Measurements from ENCODE around the gene FAM83F.

Gene FAM83F

GRCh38 chr22:40051322-40051721 is 56.6 kb downstream of the FAM83F start:
- DNase-seq (ENCODE audit: low read depth, low spot score) = no peak
- no peak overlapping the region for H3K27ac ChIP-seq

- no peak overlapping the region for H3K27ac ChIP-seq
- DNase-seq (ENCODE audit: low read depth, low spot score) = no peak
These were observed 58.7 kb downstream of the FAM83F start for GRCh38 chr22:40053460-40053859.

GRCh38 chr22:40054486-40054885 is 59.7 kb downstream of the FAM83F start:
- H3K27ac ChIP-seq = no peak overlapping the region
- no peak for DNase-seq (ENCODE audit: low read depth, low spot score)

- no peak overlapping the region for H3K27ac ChIP-seq
- no peak for DNase-seq (ENCODE audit: low read depth, low spot score)
These were observed 60.6 kb downstream of the FAM83F start for GRCh38 chr22:40055143-40055883.

GRCh38 chr22:40056154-40056553 is 61.4 kb downstream of the FAM83F start:
- no peak overlapping the region for H3K27ac ChIP-seq
- DNase-seq (ENCODE audit: low read depth, low spot score) = no peak

GRCh38 chr22:40056559-40056958 is 61.8 kb downstream of the FAM83F start:
- no peak overlapping the region for H3K27ac ChIP-seq
- no peak for DNase-seq (ENCODE audit: low read depth, low spot score)

- H3K27ac ChIP-seq = no peak overlapping the region
These were observed 62.9 kb downstream of the FAM83F start for GRCh38 chr22:40057652-40058051.

GRCh38 chr22:40058265-40058664 is 63.5 kb downstream of the FAM83F start:
- no peak for DNase-seq (ENCODE audit: low read depth, low spot score)

More at GRCh38 chr22:40057652-40058051, 62.9 kb downstream of the FAM83F start:
- DNase-seq (ENCODE audit: low read depth, low spot score) = no peak

GRCh38 chr22:40065981-40066380 is 71.2 kb downstream of the FAM83F start:
- no peak overlapping the region for H3K27ac ChIP-seq
- DNase-seq (ENCODE audit: low read depth, low spot score) = no peak

More at GRCh38 chr22:40058265-40058664, 63.5 kb downstream of the FAM83F start:
- H3K27ac ChIP-seq = no peak overlapping the region

GRCh38 chr22:40067639-40068038 is 72.9 kb downstream of the FAM83F start:
- no peak for DNase-seq (ENCODE audit: low read depth, low spot score)
- no peak overlapping the region for H3K27ac ChIP-seq

GRCh38 chr22:40070701-40071100 is 75.9 kb downstream of the FAM83F start:
- H3K27ac ChIP-seq = no peak overlapping the region
- no peak for DNase-seq (ENCODE audit: low read depth, low spot score)

- H3K27ac ChIP-seq = no peak overlapping the region
- DNase-seq (ENCODE audit: low read depth, low spot score) = no peak
These were observed 77.0 kb downstream of the FAM83F start for GRCh38 chr22:40071720-40072119.

GRCh38 chr22:40076702-40077645 is 82.2 kb downstream of the FAM83F start:
- no peak for DNase-seq (ENCODE audit: low read depth, low spot score)

GRCh38 chr22:40077646-40078016 is 82.9 kb downstream of the FAM83F start:
- DNase-seq (ENCODE audit: low read depth, low spot score) = no peak
- H3K27ac ChIP-seq = no peak overlapping the region

More at GRCh38 chr22:40076702-40077645, 82.2 kb downstream of the FAM83F start:
- no peak overlapping the region for H3K27ac ChIP-seq

- no peak for DNase-seq (ENCODE audit: low read depth, low spot score)
- no peak overlapping the region for H3K27ac ChIP-seq
These were observed 86.9 kb downstream of the FAM83F start for GRCh38 chr22:40081662-40082061.

GRCh38 chr22:40082184-40082583 is 87.4 kb downstream of the FAM83F start:
- no peak for DNase-seq (ENCODE audit: low read depth, low spot score)
- H3K27ac ChIP-seq = no peak overlapping the region

- H3K27ac ChIP-seq = no peak overlapping the region
- DNase-seq (ENCODE audit: low read depth, low spot score) = no peak
These were observed 89.0 kb downstream of the FAM83F start for GRCh38 chr22:40083794-40084193.

GRCh38 chr22:40084246-40084645 is 89.5 kb downstream of the FAM83F start:
- DNase-seq (ENCODE audit: low read depth, low spot score) = no peak
- H3K27ac ChIP-seq = no peak overlapping the region

GRCh38 chr22:40088818-40089217 is 94.1 kb downstream of the FAM83F start:
- H3K27ac ChIP-seq = no peak overlapping the region
- DNase-seq (ENCODE audit: low read depth, low spot score) = no peak

All from epithelial cell of prostate (primary cell).